NCI-H1092 treated with DMSO at 0.1 percent for 48 hours (cell line): Measurements from ENCODE around the gene RGL2.
"Not testable (repeated sequence)": the region's sequence is repeated elsewhere in the genome, so short reads cannot be mapped to it uniquely, and the experiment has no call there.

Experiments used
- DNase-seq: peaks from one replicate; lab custom pipeline; 2025; lab: John Stamatoyannopoulos, UW

RGL2 gene

GRCh38 chr6:33298773-33299236 is at the start of gene RGL2:
Gene RGL2, minus strand, starts transcription at chr6:33298942. Its CDS starts 332 bp downstream, at chr6:33298610.
- peak; percentile 62 for DNase-seq

- DNase-seq, result no peak
These were observed 49.1 kb upstream of the RGL2 start for GRCh38 chr6:33347816-33348215.

GRCh38 chr6:33346972-33347371 is 48.2 kb upstream of the RGL2 start:
- not testable (repeated sequence) for DNase-seq

GRCh38 chr6:33344701-33345697 is 46.3 kb upstream of the RGL2 start:
- peak; percentile 32 for DNase-seq

GRCh38 chr6:33343953-33344611 is 45.3 kb upstream of the RGL2 start:
- DNase-seq, result no peak

- DNase-seq, result not testable (repeated sequence)
These were observed 44.8 kb upstream of the RGL2 start for GRCh38 chr6:33343606-33343952.

- no peak for DNase-seq
These were observed 40.5 kb upstream of the RGL2 start for GRCh38 chr6:33339193-33339592.

- DNase-seq, result no peak
These were observed 37.8 kb upstream of the RGL2 start for GRCh38 chr6:33336495-33336894.

GRCh38 chr6:33335916-33336315 is 37.2 kb upstream of the RGL2 start:
- DNase-seq, result no peak

GRCh38 chr6:33333666-33334065 is 34.9 kb upstream of the RGL2 start:
- DNase-seq, result no peak

- DNase-seq, result no peak
These were observed 32.0 kb upstream of the RGL2 start for GRCh38 chr6:33330736-33331135.

GRCh38 chr6:33329058-33329457 is 30.3 kb upstream of the RGL2 start:
- DNase-seq, result no peak

- peak; percentile 38 for DNase-seq
These were observed 25.4 kb upstream of the RGL2 start for GRCh38 chr6:33324125-33324524.

GRCh38 chr6:33323623-33323948 is 24.8 kb upstream of the RGL2 start:
- DNase-seq, result peak; percentile 72

GRCh38 chr6:33321227-33321626 is 22.5 kb upstream of the RGL2 start:
- no peak for DNase-seq

GRCh38 chr6:33320315-33321181 is 21.8 kb upstream of the RGL2 start:
- DNase-seq, result no peak

GRCh38 chr6:33319939-33320314 is 21.2 kb upstream of the RGL2 start:
- no peak for DNase-seq

- DNase-seq, result no peak
These were observed 19.8 kb upstream of the RGL2 start for GRCh38 chr6:33318426-33319073.

GRCh38 chr6:33317669-33318425 is 19.1 kb upstream of the RGL2 start, which contains the start of gene ZBTB22:
Gene ZBTB22, minus strand, starts transcription at chr6:33317744. Its CDS starts 828 bp downstream, at chr6:33316916.
- peak; percentile 96 for DNase-seq

GRCh38 chr6:33317419-33317668 is 18.6 kb upstream of the RGL2 start:
- peak; percentile 24 for DNase-seq
